Renal pelvis (tissue), 4 donors: Measurements from ENCODE around the gene EFHC1. TPM values are rescaled to one million over a fixed set of nuclear protein-coding genes. Genes with fewer than 3 reads are reported as not detected.

Experiments
- DNase-seq: peaks from one replicate; pipeline ENCODE4 v3.0.0-alpha.2; 2013
- polyA plus RNA-seq, 3 donors: library from polyadenylated mRNA; unstranded; fragments of 120-200 nt; gene quantifications; one replicate each; pipeline ENCODE4 v1.2.1, GENCODE V29; 2013; ENCODE audit not compliant: insufficient read length in 3 of 3

EFHC1 gene
- polyA plus RNA-seq, 3 donors = 54.4 to 75.7 (median 63.6) TPM

DNA sequence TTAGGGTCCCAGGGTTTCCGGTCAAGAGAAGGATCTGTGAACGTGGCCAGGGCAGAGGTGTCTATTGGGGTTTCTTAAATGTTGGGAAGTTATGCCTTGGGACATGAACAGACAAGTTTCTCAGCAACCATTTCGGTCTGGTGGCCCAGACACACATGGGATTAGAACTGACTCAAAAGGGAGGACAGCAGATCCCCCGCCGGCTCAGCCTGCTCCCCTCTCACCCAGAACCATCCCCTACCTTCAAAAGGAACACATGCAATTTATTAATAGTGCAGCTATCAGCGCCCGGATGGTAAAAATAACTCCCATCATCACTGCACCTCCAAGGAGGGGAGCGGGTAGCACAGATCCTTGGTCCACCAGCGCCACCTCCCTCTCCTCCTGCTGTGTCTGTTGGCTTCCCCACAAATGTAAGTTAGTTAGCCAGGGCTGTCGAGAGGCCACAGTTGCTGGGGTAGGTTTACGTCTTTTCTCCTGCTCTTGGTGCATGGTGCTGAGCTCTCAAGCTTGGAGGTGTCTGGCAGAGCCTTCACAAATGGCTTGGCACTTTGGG lies 79.6 kb downstream of the EFHC1 start:
- no peak for DNase-seq

DNA sequence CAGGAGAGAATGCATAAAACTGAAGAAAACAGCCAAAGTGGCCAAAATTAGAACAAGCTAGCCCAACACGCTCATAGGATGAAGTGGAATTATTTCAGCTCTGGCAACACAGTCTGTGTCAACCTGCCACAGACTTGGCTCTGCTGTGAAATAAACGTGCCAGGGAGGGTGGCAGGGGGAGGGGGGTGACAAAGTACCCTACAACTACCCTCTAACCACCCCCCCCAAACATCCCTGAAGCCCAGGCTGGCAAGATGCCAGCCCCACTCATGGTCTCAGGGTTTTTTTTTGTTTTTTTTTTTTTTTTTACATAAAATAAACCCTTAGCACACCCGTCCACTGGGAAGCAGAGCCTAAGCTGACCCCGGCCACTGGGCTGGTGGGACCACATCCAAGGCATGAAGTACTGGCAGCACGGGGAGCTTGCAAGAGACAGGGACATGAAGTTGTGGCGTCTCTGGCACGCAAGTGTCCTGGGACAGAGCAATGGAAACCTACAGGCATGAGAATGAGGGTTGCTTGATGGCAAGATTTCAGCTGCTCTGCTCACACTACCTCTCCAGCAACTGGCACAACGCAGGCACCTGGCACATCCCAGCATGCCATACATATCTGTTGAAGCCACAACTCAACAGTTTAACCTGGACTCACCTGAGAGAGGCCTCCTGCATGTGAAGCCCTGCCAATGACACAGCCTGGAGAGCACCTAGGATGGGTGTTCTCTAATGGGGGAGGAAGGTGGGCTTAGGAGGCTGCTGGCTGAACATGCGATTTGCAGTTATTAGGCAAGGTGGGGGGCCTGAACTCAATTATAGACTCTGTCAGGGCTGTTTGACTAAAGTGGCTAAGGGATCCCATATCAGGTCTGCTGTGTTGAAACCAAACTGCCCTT lies 80.3 kb downstream of the EFHC1 start:
- no peak for DNase-seq

DNA sequence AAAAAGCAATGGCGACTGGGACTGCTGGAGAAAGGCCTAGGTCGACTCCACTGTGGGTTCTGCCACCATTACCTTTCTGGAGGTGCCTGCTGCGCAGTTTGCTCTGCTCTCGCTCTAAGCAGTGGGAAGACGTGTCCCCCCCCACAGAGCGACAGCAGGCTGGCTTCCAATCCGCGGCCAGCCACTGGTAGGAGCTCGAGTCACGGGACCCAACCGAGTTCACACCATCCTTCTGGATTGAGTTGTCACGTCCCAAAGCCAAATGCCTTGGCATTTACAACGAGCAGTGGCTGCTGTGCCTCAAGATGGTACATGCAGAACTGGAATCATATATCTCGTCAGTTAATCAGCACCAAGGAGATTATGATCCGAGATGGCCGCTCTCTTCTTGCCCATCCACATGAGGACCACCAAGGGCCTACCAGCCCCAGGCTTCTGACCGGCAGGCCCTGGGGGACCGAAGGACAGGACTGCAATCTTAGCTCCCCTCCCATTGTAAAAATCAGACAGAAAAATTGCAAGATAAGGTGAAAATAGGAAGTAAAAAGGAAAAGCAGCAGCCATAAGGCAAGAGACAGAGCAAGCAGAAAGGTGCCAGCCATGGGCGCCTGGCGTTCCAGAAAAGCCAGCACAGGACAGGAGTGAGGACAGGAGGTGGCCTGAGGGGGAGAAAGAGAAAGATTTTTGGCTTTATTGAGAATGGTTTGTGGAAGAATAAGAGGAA lies 82.3 kb downstream of the EFHC1 start:
- DNase-seq = no peak

DNA sequence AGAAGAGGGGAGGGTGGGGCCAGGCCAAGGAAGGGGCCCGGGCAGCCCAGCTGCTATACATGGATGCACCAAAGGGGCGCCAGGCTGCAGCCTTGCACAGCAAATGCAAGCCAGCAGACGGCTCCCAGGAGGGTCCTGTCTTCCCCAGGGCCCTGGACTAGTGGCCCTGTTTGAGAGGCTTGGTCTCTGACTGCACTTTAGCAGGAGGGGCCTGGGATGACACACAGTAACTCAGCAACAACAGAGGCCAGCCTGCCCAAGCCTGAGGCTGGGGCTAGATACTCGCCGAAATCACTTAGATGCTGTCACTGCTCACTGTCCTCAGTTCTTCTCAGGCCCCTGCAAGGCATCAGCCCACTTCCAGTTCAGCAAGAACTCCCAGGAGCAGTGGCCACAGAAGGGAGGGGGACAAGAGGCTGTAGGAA lies 83.2 kb downstream of the EFHC1 start:
- DNase-seq = no peak

DNA sequence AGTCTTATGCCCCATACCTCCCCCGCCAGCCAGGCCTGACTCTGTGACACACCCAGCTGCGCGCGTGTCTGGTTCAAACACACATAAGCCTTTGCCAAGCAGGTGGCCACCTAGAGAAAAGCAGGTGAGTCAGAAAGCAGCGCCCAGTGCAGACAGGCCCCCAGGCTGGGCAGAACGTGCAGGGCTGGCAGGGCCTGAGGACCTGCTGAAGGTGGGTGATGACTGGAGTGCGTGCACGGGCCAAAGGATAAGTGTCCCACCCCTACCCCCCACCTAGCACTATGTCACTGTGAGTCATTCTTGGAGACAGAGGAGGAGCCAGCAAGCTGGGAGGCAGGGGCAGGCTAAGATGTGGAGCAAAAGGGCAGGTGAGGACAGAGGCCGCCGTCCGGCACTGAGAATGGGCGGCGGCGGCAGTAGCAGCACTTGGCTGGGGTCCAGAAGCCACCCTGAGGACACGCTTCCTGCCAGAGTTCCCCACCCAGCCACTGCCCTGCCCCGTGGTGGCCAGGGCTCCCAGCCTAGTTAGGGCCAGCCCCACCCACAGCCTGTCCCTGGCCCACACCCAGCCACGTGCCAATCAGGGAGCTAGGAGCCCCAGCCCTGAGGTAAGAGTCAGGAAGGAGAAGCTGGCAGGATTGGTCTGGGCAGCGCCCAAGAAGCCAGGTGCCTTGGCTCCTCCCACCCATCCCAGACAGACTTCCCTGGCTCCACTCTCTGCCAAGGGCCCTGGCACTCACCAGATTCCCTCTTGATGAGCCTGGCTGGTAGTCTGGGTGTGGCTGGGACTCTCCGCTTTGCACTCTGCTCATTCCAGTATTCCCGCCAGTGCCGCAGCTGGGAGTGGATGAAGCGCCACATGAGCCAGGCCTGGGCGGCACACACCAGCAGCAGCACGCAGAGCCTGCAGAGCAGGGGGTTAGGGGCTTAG lies 84.0 kb downstream of the EFHC1 start:
- DNase-seq = peak; percentile 20

DNA sequence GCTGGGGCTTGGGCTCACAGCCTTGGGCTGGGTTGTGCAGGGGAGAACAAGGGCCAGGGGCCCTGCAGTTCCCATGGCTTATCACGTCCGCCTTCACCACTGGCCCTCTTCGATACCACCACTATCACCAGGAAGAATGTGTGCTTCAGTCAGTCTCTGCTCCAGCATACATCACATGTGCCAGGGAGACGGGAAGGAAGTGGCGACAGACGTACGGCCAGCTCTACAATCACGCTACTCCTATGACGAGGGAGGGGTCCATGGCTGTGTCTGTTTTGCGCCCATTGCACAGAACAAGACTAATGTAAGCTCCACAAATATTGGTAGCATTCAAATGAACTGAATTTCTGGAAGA lies 84.6 kb downstream of the EFHC1 start:
- DNase-seq = no peak

DNA sequence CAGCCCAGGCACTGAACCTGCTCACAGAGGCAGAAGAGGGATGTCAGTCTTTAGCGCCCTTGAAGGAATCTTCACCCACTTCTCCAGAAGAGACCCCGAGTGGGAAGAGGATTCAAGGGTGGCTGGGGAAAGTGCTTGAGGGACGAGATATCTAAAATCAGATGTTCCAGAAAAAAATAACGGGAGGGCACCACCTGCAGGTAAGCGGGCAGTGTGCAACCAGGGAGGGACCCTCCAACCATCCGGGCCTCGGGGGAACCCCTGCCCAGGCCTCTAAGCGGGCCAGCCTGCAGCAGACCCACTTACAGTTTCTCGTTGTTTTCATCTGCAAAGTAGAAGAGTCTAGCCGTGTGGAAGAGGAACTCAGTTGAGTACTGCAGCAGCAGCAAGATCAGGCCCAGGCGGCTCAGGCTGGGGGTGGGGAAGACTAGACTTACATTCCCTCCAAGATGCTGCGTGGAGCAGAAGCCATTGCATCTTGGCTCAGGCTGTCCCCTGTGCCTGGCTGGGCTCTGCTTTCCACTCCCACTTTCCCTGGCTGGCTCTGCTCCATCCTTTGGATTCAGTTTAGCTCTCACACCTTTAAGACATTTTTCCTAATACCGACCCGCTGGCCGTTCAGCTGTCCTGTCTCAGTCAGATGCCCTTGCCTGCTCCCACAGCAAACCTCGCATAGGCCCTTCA lies 85.7 kb downstream of the EFHC1 start:
- no peak for DNase-seq

DNA sequence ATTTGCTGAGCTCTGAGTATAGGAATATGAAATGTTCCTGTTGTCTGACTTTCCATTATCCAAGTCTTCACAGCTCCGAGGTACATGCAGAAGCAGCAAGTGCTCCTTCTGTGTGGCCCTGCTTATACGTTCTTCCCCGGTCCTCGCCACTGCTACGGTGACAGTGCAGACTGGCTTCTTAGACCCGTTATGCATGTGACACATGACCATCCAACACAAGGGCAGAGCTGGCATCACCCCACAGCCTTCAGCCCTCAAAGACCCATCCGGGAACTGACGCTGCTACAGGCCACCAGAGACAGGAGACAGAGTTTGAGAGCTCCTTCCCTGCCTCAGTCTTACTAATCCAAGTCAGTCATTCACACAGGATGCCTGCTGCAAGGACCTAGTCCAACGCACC lies 86.3 kb downstream of the EFHC1 start:
- DNase-seq = no peak

DNA sequence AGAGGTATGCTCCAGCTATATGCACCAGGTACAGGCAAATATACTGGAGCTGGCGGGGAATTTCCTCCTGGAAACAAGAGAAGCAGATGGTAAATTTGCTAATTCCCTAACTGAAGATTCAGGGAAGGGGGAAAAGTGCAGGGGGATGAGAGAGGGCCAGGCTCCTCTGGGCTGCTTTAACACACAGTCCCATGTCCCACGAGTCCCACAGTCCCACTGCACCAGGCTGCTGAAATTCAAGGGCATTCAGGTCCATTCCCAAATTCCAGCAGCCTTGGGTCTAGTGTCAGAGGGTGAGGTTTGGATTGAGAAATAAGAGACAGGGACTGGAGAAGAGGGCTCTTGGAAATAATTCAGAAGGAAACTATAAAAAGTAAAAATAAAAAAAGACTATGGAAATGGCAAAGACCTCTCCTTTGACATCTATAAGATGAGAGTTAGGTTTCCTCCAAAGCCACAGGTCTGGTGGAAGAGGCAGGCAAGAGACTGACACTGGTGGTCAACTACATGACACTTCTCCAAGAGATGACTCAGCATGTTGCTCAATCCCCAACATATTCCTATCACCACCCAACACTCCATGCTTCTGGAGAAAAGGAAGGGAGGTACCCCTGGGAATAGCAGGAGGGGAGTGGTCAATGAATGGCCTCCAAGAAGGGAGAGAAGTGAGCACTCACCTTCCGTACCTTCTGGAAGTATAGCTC lies 87.6 kb downstream of the EFHC1 start:
- DNase-seq = no peak

DNA sequence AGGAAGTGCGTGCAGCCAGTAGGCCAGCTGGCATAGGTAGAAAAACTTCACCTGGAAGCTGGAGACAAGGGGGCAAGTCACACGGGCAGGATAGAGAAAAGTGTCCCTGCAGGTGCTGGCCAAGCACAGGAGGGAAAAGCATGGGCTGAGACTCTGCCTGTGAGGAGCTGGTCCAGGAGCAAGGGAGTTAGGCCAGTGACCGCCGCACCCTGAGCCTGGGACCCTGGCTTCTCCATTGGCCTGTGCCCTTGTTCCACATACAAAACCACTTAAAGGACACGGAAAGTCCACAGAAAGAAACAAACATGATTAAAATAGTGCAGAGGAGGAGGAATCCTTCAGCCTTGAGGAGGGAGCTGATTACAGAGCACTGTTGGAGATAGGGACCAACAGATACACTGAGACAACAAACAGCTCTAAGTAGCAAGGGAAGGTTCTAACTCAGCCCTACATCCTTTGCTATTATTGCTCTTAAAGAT lies 88.2 kb downstream of the EFHC1 start:
- no peak for DNase-seq

DNA sequence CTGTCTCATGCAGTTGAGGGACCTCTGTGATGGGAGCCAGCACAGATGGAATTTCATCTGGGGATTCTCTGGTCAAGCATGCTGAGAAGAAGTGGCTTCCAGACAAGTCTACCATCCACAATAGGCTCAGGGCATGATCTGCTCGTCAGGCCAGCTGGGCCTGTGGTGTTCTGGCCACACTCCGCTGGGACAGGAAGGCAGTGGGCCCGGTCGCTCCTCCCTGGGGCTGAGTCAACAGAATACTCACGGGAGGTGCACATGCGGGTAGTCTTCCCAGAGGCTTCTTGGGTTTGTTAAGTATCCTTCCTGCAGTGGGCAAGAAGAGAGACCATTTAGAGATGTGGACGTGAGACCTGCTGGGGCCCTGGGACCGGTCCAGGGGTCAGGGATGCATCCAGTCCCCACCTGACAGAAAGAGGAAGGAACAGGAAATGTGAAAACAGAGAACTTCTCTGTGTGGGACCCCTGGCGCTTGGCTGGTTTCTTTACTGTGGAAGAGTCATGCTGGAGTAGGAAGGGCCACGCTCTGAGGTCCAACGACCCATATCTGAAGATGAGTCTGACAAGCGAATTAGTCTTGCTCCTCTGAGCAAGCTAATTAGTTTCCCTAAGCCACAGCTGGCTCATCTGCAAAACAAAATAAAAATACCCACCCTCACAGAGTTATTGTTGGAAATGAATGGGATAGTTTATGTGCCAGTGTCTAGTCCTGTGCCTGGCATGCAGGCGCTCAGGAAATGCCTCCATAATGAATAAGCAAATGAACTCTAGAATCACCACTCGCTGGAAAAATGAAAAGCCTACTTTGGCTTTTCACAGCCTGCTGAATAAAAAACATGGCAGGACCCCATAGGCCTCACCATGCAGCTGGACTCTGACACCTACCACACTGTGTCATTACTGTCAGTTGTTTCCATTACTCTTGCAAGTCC lies 89.4 kb downstream of the EFHC1 start:
- no peak for DNase-seq

DNA sequence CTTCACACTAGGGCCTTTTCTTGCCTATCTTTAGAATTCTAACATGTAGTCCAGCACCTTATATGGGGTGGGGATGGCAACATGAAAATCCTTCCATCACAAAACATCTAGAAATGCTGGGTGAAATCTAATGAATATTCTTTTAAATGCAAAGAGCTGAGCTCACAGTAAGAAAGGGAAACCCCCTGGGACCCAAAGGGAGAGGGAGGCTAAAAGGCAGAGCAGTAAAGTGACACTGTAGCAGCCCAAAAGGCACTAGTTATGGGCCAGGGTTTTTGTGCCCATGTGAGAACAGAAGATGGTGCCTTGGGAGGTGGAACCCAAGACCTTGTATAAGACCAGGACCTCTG lies 90.0 kb downstream of the EFHC1 start:
- DNase-seq = no peak

DNA sequence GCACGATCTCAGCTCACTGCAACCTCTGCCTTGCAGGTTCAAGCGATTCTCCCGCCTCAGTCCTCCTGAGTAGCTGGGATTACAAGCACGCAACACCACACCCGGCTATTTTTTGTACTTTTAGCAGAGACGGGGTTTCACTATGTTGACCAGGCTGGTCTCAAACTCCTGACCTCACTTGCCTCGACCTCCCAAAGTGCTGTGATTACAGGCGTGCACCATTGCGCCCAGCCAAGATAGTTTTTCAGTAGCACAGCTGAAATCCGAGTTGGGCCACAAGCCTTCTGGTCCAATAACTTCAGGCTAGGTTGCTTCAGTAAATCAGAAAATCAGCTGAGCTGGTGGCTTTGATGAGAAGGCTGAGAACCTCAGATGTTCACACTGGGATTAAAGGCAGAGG lies 91.0 kb downstream of the EFHC1 start:
- no peak for DNase-seq

DNA sequence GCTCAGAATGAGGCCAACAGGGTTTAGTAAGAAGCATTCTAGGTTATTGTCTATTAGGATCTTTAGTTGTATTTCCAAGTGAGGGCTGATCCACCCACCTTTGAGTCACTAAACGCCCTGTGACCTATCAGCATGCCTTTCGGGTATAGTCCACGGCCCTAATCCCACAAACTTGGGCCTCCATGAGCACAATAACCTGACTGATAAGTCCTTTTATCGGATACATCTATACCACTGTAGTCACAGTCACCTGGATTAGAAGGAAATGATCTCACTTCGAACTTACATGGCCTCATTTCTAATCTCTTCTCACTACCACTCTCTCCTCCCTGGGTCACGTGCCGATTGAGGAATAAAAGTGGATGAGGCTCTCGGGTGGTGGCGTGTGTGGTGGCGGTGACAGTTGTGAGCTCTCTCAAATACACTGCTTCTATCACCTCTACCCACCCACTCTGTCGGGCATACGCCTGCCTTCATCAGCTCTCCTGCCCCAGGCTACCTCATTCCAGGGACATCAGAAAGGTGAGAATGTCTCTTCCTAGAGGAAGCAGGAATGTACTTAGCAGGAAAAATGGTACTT lies 91.5 kb downstream of the EFHC1 start:
- no peak for DNase-seq

DNA sequence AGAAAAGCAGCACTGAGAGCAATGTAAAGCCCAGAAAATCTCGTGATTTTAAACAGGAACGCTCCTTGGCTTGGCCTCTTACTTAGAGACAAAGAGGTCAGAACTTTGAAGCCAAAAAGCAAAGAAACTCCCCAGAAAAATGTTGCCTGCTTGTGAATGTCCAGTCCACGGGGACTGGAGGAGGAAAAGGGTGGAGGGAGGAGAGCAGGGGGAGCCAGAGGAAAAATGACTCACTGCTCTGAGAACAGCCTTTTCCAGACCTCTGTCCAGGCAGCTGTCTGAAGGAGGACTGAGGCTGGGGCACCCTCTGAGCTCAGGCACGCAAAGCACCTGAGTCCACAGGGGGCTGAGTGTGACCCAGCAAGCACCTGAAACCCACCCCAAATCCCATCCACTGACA lies 92.1 kb downstream of the EFHC1 start:
- DNase-seq = no peak

DNA sequence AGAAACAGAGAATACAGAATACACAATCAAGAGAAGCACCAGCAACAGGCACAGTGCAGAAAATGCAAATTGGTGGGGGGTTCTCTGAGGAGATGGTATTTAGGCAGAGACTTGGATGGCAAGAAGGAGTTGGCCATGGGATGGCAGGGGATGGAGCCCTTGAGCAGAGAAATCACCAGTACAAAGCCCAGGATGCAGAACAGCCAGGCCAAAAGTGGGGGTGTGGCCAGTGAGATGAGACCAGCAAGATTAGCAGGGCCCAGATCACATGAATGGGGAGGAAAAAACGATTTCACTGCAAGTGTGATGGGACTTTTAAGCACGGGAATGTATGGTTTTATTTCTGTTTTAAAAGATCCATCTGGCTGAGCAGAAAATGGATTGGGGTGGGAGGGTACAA lies 93.3 kb downstream of the EFHC1 start:
- no peak for DNase-seq

DNA sequence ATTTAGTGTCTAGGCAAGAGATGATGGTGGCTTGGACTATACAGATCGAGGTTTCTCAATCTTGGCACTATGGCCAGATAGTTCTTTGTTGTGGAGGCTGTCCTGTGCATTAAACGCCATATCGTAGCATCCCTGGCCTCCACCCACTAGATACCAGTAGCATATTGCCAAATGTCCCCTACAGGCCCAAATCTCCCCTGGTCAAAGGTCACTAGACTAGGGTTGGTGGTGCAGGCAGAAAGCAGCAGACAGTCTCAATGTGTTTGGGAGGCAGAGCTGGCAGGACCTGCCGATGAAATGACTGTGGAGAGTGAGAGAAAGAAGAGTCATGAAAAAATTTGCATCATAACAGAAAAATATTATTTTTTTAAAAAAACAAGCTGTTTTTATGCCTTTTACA lies 93.8 kb downstream of the EFHC1 start:
- DNase-seq = no peak

DNA sequence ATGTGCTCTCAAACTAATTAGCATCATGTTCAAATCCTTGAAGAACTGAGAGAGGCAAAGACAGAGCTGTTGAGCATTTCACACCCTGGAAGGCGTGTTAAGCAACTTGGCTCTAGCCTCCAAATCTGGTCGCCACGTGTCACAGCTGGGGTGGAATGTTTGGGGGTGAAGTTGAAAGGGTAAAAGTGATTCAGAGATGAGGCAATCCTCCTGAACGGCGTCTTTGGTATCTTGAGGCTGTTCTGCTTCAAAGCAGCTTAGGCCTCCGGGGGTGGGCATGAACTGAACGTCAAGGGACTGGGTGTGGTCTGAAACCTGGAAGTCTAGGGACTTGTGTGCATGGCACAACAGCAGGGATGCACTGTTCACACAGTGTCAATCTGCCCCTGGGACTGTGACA lies 94.4 kb downstream of the EFHC1 start:
- no peak for DNase-seq
